GM13977 (cell line): ENCODE results near the gene PRSS37.

Experiments used
- DNase-seq: peaks from one replicate; pipeline ENCODE4 v3.0.0; 2012; ENCODE audit warnings: low spot score
- CTCF ChIP-seq: IDR thresholded peaks from 2 replicates; pipeline ENCODE4 v1.5.1; 2012; ENCODE audit warnings: mild to moderate bottlenecking, control low read depth; ENCODE audit not compliant: insufficient read depth; ENCODE audit errors: extremely low read depth, missing control alignments
- in situ Hi-C: fragments of 300-500 bp; cut with MboI; formaldehyde crosslinking; loops from one replicate; pipeline ENCODE4 v1.12.0; 2022; ENCODE audit warnings: low sequenced_read_pairs, low pct_unique_long_range_greater_than_20kb, mixed read lengths, inconsistent platforms; ENCODE audit not compliant: unreplicated experiment

The PRSS37 gene

DNA sequence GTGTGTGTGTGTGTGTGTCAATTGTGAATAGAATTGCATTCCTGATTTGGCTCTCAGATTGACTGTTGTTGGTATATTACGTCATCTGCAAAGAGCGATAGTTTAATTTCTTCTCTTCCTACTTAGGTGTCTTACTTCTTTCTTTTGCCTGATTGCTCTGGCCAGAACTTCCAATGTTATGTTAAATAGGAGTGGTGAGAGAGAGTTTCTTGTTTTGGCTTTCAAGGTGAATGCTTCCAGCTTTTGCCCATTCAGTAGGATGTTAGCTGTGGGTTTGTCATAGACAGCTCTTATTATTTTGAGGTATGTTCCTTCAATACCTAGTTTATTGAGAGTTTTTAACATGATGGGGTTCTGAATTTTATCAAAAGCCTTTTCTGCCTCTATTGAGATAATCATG is 34.2 kb upstream of the PRSS37 start:
- in situ Hi-C loops: no loop called here
- DNase-seq: no peak
- TF ChIP-seq CTCF: no peak

GRCh38 chr7:141874787-141875186 is 33.5 kb upstream of the PRSS37 start:
- in situ Hi-C loops: no loop called here
- no peak for TF ChIP-seq CTCF
- no peak for DNase-seq

DNA sequence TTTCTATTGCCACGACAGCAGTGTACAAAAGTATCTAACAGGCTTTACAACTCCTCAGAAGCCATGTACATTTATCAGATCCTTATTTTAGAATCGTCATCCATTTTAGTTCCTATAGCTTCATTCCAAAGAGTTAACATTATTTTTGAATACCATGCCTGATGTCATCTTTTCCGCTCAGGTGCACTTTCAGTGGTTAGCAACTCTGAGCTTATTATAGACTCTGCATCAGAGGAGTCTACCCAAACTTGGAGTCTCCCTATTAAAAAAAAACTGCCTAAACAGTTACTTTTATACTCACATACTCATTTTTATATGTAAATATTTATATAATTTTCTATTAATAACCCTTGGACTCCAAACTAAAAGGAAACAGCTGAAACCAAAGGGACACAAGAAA is 31.6 kb upstream of the PRSS37 start:
- no peak for TF ChIP-seq CTCF
- DNase-seq: peak; percentile 10
- in situ Hi-C loops: no loop called here

GRCh38 chr7:141866974-141867373 is 25.7 kb upstream of the PRSS37 start:
- in situ Hi-C loops: no loop called here
- no peak for DNase-seq
- TF ChIP-seq CTCF: no peak

DNA sequence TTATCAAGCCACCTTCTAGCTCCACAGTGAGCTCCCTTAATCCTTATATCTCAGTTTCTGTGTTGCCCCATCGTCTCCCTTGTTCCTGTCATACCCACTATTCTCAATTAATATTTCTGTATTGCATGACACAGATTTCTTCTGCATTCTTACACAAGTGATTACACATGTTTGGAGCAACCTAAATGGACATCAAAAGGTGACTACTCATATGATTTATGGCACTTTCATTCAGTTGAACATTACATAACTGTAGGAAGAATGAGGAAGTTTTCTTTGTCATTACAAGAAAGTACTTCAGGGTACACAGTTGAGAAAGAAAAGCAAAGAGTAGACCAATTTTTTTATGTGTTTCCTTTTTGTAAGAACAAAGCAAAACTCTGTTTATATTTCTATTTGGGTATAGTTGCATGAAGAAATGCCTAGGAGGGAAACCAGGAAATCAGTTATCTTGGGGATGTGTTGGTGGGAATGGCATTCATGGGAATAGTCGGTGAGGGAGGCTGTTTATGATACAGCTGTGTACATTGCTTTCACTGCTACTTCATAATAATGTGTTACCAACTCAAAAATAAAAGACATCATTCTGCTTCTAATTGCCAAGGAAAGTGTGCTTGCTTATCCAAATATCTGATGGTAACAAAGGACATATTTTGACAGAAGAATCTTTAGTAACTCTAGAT is 23.6 kb upstream of the PRSS37 start:
- no peak for TF ChIP-seq CTCF
- in situ Hi-C loops: no loop called here
- DNase-seq: no peak

GRCh38 chr7:141860207-141860606 is 18.9 kb upstream of the PRSS37 start:
- no peak for DNase-seq
- in situ Hi-C loops: no loop called here
- TF ChIP-seq CTCF: no peak

DNA sequence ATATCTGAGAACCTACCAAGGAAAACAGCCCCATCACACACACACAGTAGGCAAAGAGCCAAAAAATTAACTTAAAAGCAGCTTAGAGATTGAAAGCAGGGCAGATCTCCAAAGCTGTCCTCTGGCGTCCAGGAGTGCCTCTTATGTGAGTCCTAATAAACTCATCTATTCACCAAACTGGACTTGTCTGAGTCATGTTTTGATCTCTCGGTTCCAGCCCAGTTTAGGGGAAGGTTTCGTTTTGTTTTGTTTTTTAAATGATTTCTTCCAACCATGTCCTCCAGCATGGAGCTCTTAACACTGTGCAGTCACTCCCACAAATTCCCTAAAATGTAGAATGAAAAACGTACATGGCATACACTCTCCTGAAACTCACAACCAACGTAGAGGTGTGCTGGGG is 6.7 kb upstream of the PRSS37 start:
- TF ChIP-seq CTCF: no peak
- no peak for DNase-seq

More for the DNA sequence above, 6.7 kb upstream of the PRSS37 start:
- in situ Hi-C loops: no loop called here
